Kidney epithelial cell (primary cell): ENCODE data around the gene MYO3B. TPM values are rescaled to one million over a fixed set of nuclear protein-coding genes. Genes with fewer than 3 reads are reported as not detected.

ENCODE experiments used
- DNase-seq: peaks from one replicate; pipeline ENCODE4 v3.0.0-alpha.2; 2010; ENCODE audit warnings: low read depth
- H3K27me3 ChIP-seq: 2 replicates; pipeline ENCODE4 v1.6.0; 2011; ENCODE audit warnings: low read length; ENCODE audit not compliant: control insufficient read depth, insufficient read depth
- H3K36me3 ChIP-seq: 2 replicates; pipeline ENCODE4 v1.5.1; 2011; ENCODE audit warnings: low read length; ENCODE audit not compliant: control insufficient read depth, insufficient read depth
- H3K4me3 ChIP-seq: 2 replicates; pipeline ENCODE4 v1.5.1; 2011; ENCODE audit warnings: low read depth, mild to moderate bottlenecking, control low read depth, low read length
- total RNA-seq: library from RNA; depleted of rRNA; stranded (reverse); fragments of >200 nt; gene quantifications from 2 replicates; pipeline ENCODE4 v1.2.3, GENCODE V29; 2015
- TF ChIP-seq, protein P1 (sequence below): IDR thresholded peaks from 2 replicates; pipeline ENCODE4 v1.5.1; 2011; ENCODE audit warnings: mild to moderate bottlenecking, moderate library complexity, low read length, control low read depth, inconsistent platforms; ENCODE audit not compliant: insufficient read depth, poor library complexity, severe bottlenecking

Gene MYO3B
- total RNA-seq, 1 donor from 2014 or later: 1.1 TPM

DNA sequence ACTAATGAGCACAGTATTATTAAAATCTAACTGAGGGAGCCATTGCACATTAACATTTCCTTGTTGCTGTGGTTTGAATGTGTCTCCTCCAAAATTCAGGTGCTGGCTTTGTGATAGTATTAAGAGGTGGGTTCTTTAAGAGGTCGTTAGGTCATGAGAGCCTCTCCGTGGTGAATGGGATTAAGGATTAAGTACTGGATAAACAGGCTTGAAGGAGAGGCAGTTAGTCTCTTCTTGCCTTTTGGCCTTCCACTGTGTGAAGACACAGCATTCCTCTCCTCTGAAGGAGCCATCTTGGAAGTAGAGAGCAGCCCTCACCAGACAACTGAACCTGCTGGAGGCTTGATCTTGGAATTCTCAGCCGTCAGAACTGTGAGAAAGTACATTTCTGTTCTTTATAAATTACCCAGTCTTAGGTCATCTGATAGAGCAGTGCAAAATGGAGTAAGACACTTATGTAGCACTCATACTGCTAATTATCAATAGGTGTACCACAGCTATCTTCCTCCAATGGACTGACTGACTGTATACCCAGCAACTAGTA lies 182.7 kb downstream of the MYO3B start:
- DNase-seq: no peak
- Histone ChIP-seq H3K4me3 (no peak overlapping the region), H3K27me3 (no peaks in the 10 kb centered on the region), H3K36me3 (no peaks in the 10 kb centered on the region)
- TF ChIP-seq, protein P1, sequence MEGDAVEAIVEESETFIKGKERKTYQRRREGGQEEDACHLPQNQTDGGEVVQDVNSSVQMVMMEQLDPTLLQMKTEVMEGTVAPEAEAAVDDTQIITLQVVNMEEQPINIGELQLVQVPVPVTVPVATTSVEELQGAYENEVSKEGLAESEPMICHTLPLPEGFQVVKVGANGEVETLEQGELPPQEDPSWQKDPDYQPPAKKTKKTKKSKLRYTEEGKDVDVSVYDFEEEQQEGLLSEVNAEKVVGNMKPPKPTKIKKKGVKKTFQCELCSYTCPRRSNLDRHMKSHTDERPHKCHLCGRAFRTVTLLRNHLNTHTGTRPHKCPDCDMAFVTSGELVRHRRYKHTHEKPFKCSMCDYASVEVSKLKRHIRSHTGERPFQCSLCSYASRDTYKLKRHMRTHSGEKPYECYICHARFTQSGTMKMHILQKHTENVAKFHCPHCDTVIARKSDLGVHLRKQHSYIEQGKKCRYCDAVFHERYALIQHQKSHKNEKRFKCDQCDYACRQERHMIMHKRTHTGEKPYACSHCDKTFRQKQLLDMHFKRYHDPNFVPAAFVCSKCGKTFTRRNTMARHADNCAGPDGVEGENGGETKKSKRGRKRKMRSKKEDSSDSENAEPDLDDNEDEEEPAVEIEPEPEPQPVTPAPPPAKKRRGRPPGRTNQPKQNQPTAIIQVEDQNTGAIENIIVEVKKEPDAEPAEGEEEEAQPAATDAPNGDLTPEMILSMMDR: no peak

DNA sequence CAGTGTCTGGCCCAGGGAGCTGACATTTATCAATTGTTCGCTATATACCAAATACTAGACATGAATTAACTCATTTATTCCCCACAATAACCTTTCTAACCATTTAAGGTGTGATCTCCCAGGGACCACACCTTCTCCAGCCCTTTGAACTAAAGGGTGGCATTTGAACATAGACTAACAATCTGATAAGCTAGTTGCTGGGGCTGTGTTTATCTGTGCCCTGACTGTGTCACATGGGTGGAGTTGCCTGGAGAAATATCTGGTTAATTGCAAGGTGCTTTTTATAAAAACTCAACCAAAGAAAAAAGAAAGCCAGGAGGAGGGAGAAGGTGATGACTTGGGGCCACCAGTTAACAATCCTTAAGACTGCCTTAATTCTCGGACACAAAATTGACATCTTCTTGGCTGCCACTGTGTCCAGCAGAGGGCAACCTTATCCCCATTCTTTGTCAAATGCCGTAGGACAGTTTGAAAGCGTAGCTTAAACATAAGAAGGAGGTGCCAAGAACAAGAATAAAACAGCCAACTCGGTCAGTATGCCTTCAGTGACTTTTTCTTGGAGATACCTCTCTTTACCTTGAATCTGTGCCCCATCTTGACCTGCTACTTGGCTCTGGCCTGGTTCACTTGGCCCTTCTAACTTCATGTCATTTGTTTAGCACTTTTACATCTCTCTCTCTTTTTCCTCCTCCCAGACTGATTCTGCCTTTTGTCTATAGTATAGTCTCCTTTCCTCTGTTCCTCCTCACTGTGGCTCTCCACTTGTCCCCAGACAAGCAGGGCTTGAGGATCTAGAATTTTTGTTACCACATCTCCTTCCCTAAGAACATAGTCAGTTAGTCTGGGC lies 183.4 kb downstream of the MYO3B start:
- TF ChIP-seq, protein P1: peak; percentile 71
- peak; percentile 16 for DNase-seq
- Histone ChIP-seq H3K4me3 (no peak overlapping the region), H3K36me3 (no peaks in the 10 kb centered on the region), H3K27me3 (no peaks in the 10 kb centered on the region)

GRCh38 chr2:170362313-170362870 lies 184.4 kb downstream of the MYO3B start:
- Histone ChIP-seq H3K4me3 (no peak overlapping the region), H3K36me3 (no peaks in the 10 kb centered on the region), H3K27me3 (no peaks in the 10 kb centered on the region)
- TF ChIP-seq, protein P1: no peak
- DNase-seq: no peak

DNA sequence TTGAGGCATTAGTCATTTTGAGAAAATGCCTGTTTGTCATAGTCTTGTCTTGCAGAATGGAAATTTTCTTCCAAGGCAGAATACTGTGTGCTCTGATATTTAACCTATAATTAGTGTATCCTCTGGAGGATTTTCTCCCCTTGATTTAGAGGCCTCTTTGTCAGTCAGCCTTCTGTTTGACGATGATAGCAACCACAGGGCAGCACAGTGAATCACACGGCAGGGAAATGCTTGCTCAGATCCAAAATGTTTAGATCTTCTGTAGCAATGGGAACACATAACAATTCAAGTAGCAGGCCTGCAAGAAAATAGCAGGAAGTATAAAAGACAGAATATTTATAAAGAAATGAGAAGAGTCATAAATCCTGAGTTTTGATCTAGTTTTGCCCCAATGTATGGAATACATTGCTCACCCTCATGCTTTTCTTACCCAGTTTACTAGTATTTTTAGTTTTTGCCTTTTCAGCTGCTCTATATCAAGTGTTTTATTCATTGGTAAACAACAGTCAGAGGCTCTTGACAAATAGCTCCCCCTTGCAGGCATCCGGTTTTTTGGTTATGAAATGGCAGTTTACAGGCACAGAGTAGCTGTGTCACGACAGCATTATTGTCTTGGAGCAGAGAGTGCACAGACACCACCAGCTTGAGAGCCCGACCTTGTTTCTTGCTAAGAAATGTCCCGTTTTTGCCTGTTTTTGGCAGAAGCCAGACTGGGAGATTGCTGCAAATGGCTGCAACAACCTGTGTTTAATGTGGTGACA lies 185.1 kb downstream of the MYO3B start:
- Histone ChIP-seq H3K4me3 (no peak overlapping the region), H3K27me3 (no peaks in the 10 kb centered on the region), H3K36me3 (no peaks in the 10 kb centered on the region)
- DNase-seq: no peak
- TF ChIP-seq, protein P1: no peak

DNA sequence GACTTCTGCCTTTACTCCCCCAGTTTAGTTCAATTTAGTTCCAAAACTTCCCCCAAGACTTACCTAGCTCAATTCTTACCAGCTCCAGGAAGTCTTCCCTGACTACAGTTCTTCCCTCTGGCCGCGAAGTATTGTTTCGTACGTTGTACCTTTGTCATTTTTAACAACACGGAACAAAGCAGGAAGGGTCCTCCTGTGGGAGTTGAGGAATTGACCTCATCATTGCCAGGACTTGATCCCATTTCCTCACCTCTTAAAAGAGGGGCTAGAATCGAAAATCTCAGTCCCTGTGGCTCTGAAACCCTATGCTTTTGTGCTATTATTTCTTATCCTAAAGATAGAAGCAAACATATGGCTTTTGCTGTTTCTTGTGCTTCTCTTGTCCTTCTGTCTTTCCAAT lies 187.1 kb downstream of the MYO3B start:
- H3K4me3 ChIP-seq: no peak overlapping the region
- no peak for DNase-seq
- no peaks in the 10 kb centered on the region for H3K36me3 ChIP-seq
- TF ChIP-seq, protein P1: no peak
- H3K27me3 ChIP-seq: no peaks in the 10 kb centered on the region
